ENCODE measurements around the gene PRKD1. TPM values are rescaled to one million over a fixed set of nuclear protein-coding genes. Genes with fewer than 3 reads are reported as not detected.

Gene PRKD1
- total and polyA plus RNA-seq, 2 of the 13 experiments (the other 11 are each of a cell fraction or from before 2014, with no cell fraction given): 0.22 to 1.3 TPM

DNA sequence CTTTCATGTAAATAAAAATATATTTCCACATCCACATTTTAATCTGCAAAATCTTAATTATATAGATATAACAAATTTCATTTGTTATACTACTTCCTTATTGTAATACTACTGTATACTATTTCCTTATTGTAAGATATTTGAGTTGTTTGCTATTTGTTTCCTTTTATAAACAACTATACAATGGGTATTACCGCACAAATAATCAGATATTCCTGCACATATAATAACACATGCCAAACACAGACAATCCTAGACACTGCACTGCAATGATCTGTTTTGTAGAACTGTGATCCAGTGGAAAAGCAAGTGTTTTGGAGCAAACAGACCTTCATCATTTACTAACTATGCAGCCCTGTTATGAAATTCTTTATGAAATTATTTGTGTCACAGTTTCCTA lies 30.5 kb downstream of the PRKD1 start (continued):
- TF ChIP-seq KIAA2018 (CRISPR knock-in tag; IDR thresholded peaks at IDR 0.05; ENCODE audit: borderline replicate concordance): no peak
- TF ChIP-seq KLF11 (CRISPR knock-in tag; IDR thresholded peaks at IDR 0.05): no peak
- no peak for TF ChIP-seq ZMYM4 (CRISPR knock-in tag; IDR thresholded peaks at IDR 0.05)
- no peak for TF ChIP-seq PAF1 (CRISPR knock-in tag; IDR thresholded peaks at IDR 0.05)

- ATAC-seq (no peak), FAIRE-seq (no peak), DNase-seq (ENCODE audit: low spot score) (peak; percentile 15)
- no peaks in the 10 kb centered on the region for H3K27me3 ChIP-seq (ENCODE audit: control insufficient read depth in 1 of 2, insufficient read depth in 2 of 2, low read length in 2 of 2)
- 8% methylated on average over 4 of the region's 4 CpGs for WGBS (ENCODE audit: low lambda C conversion rate)
- peaks cover 64% of the 10 kb centered on the region for H3K9me3 ChIP-seq (ENCODE audit: low read length)
- no peaks in the 10 kb centered on the region for H3K36me3 ChIP-seq (replicated peaks in 1 of 2; ENCODE audit: control insufficient read depth in 1 of 2, insufficient read depth in 2 of 2, low read length in 2 of 2)
- no peaks in the 10 kb centered on the region for H3K79me2 ChIP-seq (ENCODE audit: insufficient read depth, low read length)
- no peaks in the 10 kb centered on the region for H4K20me1 ChIP-seq (ENCODE audit: insufficient read depth, low read length)
- no peak overlapping the region for H3K4me2 ChIP-seq (ENCODE audit: low read depth, low read length)
- TF ChIP-seq, protein P1, sequence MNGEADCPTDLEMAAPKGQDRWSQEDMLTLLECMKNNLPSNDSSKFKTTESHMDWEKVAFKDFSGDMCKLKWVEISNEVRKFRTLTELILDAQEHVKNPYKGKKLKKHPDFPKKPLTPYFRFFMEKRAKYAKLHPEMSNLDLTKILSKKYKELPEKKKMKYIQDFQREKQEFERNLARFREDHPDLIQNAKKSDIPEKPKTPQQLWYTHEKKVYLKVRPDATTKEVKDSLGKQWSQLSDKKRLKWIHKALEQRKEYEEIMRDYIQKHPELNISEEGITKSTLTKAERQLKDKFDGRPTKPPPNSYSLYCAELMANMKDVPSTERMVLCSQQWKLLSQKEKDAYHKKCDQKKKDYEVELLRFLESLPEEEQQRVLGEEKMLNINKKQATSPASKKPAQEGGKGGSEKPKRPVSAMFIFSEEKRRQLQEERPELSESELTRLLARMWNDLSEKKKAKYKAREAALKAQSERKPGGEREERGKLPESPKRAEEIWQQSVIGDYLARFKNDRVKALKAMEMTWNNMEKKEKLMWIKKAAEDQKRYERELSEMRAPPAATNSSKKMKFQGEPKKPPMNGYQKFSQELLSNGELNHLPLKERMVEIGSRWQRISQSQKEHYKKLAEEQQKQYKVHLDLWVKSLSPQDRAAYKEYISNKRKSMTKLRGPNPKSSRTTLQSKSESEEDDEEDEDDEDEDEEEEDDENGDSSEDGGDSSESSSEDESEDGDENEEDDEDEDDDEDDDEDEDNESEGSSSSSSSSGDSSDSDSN (CRISPR knock-in tag; IDR thresholded peaks at IDR 0.05): no peak
- TF ChIP-seq MAFF (IDR thresholded peaks at IDR 0.05; ENCODE audit: low read depth, low read length) (peak; percentile 82), MAFK (conservative IDR thresholded peaks at IDR 0.05 in 1 of 2, IDR thresholded peaks at IDR 0.05 in 1 of 2; ENCODE audit: low read length in 2 of 2) (peak; percentile 85 to 90)
- H3K4me3 ChIP-seq (replicated peaks in 1 of 3; ENCODE audit: insufficient read depth in 1 of 3, low read depth in 2 of 3, low read length in 3 of 3): no peak overlapping the region
- BruUV-seq (replicated peaks): no TSS peak
- H3K27ac ChIP-seq (ENCODE audit: extremely low read length, insufficient read depth, low read length): no peak overlapping the region
- in situ Hi-C loops (cut with HindIII; ENCODE audit: extremely low pct_ligation_motif_present, low pct_unique_long_range_greater_than_20kb): no loop called here
- H3K9ac ChIP-seq (ENCODE audit: insufficient read depth, low read depth, low read length): no peak overlapping the region
- intact Hi-C loops (cut with micrococcal nuclease; ENCODE audit: unreplicated experiment): no loop called here
- POLR2A ChIA-PET: no interaction called here
- H3K4me1 ChIP-seq (ENCODE audit: insufficient read depth, low read length): no peaks in the 10 kb centered on the region
- CTCF ChIA-PET (ENCODE audit: low intra/inter-chr PET ratio, low total read pairs): no interaction called here
- H2AFZ ChIP-seq (ENCODE audit: low read length): no peak overlapping the region
Measured at GRCh38 chr14:29896354-29896821, 31.3 kb downstream of the PRKD1 start.

Data from HepG2 (cell line).